CD4-positive, alpha-beta T cell treated with Interleukin-15 for 4 hours (primary cell): ENCODE measurements around the gene DNAH3.
A peak's percentile ranks its signal among the peaks of the same experiment; 100 is the strongest.
"Not testable (repeated sequence)": the region's sequence is repeated elsewhere in the genome, so short reads cannot be mapped to it uniquely, and the experiment has no call there.

Experiments
- DNase-seq: peaks from one replicate; pipeline ENCODE4 v3.0.0-alpha.2; 2020; ENCODE audit warnings: low spot score

Gene DNAH3

DNA sequence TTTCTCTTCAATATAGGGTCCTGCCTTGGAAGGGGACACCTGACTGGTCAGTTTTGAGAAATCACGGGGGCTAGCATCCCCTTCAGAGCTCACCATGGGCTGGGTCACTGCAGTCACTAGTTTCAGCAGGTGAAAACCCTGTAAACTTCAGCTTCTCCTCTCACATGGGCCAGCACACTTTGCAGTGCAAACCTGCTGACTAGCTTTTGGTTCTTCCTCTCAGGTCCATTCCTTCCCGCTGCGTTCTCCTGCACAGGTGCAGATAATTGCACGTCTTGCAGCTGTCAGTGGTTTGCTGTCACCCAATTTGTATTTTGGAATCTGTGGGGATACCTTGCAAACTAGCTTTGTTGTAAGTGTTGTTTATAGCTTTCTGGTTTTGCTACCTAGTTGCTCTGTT lies 154.9 kb downstream of the DNAH3 start:
- no peak for DNase-seq

DNA sequence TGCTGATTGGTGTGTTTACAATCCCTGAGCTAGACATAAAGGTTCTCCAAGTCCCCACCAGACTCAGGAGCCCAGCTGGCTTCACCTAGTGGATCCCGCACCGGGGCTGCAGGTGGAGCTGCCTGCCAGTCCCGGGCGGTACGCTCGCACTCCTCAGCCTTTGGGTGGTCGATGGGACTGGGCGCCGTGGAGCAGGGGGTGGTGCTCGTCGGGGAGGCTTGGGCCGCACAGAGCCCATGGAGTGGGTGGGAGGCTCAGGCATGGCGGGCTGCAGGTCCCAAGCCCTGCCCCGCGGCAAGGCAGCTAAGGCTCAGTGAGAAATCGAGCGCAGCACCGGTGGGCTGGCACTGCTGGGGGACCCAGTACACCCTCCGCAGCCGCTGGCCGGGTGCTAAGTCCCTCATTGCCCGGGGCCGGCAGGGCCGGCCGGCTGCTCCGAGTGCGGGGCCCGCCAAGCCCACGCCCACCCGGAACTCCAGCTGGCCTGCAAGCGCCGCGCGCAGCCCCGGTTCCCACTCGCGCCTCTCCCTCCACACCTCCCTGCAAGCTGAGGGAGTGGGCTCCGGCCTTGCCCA lies 161.1 kb downstream of the DNAH3 start:
- not testable (repeated sequence) for DNase-seq

DNA sequence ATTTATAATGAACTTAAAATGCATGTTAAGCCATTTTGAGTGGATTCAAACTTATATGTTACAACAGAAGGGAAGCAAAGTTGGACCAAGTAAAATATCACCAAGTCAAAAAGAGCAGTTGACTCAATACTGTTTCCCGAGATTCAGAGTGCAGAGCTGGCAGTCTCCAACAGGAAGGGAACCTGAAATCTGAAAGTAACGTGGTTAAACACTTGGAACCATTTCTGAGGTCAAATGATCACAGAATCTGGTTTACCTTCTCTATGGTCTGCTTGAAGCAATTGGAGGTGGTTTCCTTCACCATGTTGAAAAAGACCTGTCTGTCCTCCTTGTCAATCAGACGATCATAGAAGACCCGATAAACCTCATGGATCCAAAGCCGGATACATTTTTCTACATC lies 163.6 kb downstream of the DNAH3 start:
- no peak for DNase-seq

GRCh38 chr16:20984019-20984418 lies 166.6 kb downstream of the DNAH3 start:
- DNase-seq: no peak

GRCh38 chr16:20976576-20976975 lies 174.1 kb downstream of the DNAH3 start:
- no peak for DNase-seq

- not testable (repeated sequence) for DNase-seq
These were observed 177.4 kb downstream of the DNAH3 start for GRCh38 chr16:20973201-20973600.

DNA sequence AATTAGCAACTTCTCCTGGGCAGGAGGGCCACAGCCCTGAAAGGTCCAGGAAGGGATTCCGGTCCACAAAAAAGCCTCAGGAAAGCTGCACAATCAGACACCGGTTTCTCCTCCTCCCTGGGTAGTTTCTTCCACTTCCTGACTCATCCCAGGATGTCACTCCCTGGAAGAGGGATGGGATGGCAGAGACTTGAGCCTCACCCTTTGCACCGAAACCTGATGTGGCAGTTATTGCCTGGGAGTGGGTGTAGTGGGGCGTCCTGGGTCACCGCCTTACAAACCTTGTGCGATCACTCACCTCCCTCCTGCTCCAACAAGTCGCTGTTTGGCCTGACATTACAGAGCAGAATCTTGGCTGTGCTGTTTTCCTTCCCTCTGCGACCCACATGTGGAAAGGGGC lies 179.2 kb downstream of the DNAH3 start:
- DNase-seq: no peak

GRCh38 chr16:20969386-20969785 lies 181.3 kb downstream of the DNAH3 start:
- DNase-seq: no peak

DNA sequence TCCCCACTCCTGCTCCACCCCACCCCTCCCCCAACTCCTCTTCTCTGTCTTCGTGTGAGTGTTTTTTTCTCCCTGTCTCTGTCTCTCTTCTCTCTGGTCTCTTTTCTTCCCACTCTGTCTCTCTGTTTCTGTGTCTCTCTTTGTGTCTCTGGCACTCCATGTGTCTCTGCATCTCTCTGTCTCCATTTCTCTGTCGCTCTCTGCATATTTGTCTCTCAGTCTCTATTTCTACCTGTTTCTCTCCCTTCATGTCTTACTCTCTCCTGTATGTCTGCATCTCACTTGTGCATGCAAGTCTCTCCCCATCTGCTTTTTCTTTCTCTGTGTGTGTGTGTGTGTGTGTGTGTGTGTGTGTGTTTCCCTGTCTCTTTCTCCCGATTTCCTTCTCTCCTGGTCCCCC lies 181.9 kb downstream of the DNAH3 start:
- DNase-seq: no peak

GRCh38 chr16:20960899-20961298 lies 189.7 kb downstream of the DNAH3 start:
- no peak for DNase-seq

DNA sequence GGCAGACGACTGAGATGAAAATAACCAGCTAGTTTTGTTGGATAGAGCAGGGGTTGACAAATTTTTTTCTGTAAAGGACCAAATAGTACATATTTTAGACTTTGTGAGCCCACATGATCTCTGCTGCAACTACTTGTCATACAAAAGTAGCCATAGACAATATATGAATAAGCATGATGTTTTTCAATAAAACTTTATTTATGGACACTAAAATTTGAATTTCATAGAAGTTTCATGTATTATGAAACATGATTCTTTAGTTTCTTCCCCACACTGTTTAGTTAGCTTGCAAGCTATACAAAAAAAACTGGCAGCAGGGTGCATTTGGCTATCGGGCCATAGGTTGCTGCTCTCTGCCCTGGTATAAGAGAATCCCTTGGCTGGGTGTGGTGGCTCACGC lies 193.5 kb downstream of the DNAH3 start:
- no peak for DNase-seq

- DNase-seq: no peak
These were observed 194.3 kb downstream of the DNAH3 start for GRCh38 chr16:20956319-20956718.

DNA sequence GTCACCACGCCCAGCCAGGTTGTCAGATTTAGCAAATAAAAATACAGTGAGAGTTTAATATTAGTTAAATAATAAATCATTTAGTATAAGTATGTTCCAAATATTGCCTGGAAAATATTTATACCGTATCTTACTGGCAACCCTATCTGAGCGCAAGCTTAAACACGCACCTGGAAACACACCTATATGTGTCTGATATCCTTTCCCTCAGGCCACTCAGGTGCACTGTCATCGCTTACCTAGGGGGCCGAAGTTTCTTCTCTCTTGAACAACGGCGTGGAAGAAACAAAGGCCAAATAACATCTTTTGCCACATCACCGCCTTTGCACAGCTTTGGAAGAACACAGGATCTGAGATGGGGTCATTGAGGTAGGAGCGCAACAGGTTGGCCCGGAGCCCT lies 196.1 kb downstream of the DNAH3 start:
- DNase-seq: no peak

GRCh38 chr16:20952139-20952920 lies 198.3 kb downstream of the DNAH3 start:
- no peak for DNase-seq

GRCh38 chr16:20950294-20950693 lies 200.4 kb downstream of the DNAH3 start:
- no peak for DNase-seq

GRCh38 chr16:20949660-20950059 lies 201.0 kb downstream of the DNAH3 start:
- DNase-seq: no peak

- no peak for DNase-seq
These were observed 202.2 kb downstream of the DNAH3 start for GRCh38 chr16:20948444-20948843.

- DNase-seq: no peak
These were observed 204.5 kb downstream of the DNAH3 start for GRCh38 chr16:20946015-20946629.

GRCh38 chr16:20945575-20945875 lies 205.1 kb downstream of the DNAH3 start:
- not testable (repeated sequence) for DNase-seq

- DNase-seq: peak; percentile 17
These were observed 205.6 kb downstream of the DNAH3 start for GRCh38 chr16:20944861-20945574.

DNA sequence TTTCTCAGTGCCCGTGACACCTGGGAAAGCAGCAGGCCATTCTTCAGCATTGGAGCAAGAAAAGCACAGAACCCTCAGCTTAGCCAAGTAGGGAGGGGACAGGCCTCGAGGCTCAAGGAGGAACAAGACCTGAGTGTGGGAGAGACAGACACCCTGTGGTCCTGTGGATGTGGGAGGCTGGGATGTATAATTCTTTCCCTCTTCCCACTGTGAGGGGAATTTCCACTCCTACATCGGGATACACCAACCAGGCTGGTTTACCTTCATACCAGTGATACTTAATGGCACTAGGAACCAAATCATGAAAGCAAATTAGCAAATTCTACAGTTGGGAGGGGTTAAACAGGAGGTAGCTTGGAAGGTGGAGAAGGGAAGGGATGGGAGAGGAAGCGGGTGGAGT lies 208.4 kb downstream of the DNAH3 start:
- no peak for DNase-seq

DNA sequence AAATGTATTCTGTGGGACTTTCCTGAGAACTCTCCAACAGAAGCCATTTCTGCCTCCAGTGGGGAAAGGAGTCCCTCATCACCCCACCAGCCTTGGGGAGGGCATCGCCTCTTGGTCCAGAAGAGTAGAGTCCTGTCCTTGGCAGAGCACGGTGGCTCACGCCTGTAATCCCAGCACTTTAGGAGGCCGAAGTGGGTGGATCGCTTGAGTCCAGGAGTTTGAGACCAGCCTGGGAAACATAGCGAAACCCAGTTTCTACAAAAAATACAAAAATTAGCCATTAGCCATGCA lies 209.1 kb downstream of the DNAH3 start:
- no peak for DNase-seq
